HG03442 (cell line): ENCODE measurements around the gene BUB3.
"Not testable (repeated sequence)": the region's sequence is repeated elsewhere in the genome, so short reads cannot be mapped to it uniquely, and the experiment has no call there.

Source experiments
- ATAC-seq: cut with Tn5 transposase; IDR thresholded peaks from one replicate; pipeline ENCODE4 v1.9.1; 2021; ENCODE audit warnings: mild to moderate bottlenecking, moderate library complexity; ENCODE audit not compliant: unreplicated experiment

Gene BUB3

DNA sequence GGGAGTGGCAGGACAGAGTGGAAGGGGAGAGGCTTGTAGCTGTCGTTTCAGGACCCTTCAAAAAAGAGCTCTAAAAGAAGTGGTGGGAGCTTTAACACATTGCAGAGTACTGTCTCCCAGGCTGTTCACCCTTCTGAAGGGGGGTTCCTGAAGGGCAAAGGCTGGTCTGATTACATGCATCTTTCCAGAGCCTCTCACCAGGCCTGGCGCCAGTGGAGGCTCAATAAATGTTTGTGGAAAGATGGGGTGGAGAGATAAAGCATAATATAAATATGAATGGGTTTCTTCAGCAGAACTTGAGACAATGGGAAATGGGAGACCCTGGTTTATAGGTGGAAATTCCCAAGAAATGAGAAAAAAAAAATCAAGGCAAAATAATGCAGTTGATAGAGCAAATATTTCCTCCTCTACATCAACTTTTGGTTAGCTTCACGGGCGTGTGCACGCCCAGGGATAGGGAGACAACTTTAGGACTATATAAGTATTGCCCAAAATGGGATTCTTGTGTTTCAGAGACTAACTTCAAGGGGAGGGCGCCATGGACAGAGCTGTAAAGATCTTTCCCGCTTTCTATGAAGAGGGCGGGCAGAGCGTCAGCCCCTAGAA lies 613 bp upstream of the BUB3 start:
- ATAC-seq = no peak

DNA sequence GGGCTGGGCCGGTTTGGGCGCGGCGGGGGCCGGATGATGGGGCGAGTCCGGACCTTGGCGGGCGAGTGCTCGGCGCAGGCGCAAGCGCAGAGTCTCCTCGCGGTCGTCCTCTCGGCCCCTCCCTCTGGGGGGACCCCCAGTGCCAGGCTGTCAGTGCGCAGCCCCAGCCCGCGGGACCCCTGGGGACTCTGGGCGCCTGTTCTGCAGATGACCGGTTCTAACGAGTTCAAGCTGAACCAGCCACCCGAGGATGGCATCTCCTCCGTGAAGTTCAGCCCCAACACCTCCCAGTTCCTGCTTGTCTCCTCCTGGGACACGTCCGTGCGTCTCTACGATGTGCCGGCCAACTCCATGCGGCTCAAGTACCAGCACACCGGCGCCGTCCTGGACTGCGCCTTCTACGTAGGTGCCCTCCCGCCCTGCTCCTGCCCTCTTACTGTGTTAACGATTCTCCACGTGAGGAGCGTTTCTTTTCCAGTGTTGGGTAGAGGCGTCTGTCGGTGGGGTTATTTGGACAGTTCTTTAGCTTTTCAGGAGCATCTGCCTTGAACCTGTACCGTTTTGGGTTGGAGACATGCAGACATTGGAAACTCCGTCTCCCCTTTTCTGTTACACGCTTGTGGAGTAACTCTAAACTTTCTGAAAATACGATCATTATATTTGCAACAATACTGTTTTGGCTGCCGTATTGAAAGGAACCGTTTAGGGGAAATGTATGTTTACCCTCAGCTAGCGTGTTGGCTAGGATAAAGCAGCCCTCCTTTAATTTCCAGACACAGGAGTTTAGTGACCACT lies 706 bp downstream of the BUB3 start:
- peak; percentile 38 for ATAC-seq

DNA sequence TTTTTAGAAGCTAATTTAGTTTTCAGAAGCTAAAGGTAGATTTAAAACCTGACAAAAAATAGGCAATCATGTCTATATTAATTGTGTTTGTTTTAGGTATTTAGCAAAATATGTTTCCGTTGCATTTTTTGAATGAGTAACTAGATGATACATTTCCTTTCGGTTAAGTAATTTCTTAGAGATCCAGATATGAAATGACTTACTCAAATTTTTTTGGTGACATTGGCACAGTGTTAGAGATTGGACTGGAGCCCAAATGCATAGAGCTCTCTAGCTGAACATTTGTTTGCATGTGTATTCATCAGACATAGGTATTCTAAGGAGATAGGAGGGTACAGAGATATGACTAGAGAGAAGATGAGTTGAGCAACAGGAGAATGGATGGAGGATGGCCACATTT lies 1.9 kb downstream of the BUB3 start:
- no peak for ATAC-seq

DNA sequence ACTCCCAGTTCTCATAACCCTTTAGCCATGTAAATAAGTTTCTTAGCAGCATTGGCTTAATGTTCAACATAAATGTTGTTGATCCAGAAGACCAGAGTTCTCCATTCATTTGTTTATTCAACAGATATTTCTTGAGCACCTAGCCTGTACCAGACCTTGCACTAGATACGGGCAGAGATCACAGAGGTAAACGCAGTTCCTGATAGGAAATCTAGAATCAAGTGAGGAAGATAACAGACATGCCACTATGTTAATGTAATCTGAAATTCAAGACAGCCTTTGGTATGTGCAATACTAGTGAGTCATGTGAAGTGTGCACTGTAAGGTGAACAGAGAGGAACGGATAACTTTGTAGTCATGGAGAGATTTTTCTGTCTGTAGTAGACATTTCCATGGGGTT lies 3.0 kb downstream of the BUB3 start:
- no peak for ATAC-seq

DNA sequence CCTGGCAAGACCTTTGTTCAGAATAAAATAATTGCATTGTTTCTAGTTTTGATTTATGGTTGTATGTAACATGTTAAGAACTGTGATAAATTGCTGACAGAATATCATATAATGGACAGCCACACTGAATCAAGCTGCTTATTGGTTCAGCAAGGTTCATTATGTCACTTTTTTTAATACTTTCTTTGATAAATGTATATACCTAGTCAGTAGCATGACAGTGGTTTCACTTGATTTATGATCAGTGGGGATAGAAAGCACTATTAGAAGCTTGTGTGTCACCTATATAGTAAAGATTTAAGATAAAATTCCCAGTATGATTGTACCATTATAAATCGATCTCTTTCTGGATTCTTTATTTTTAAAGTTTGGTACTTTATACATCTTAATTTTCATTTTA lies 4.5 kb downstream of the BUB3 start:
- ATAC-seq = no peak

DNA sequence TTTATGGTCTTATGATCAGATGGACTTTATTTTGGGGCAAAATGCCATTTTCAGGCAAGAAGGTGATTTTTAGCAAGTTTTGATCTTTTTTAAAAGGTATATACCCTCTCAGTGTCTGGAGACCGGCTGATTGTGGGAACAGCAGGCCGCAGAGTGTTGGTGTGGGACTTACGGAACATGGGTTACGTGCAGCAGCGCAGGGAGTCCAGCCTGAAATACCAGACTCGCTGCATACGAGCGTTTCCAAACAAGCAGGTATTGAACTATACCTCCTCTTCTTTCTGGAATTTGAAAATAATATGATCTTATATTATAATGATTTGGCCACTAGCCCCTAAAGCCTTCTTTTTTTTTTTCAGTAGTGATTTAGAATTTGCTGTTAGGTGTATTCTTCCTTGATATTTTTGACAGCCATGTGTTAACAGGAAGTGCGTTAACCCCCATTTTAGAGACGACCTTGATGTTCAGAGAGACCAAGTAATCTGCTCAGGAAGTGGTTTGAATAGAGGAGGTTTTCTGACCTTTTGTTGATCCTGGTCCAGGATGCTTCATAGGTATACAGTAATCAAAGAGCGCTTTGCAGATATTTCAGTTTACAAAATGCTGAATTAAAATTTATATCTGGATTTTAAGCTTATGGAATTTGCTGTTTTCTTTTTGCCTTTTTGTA lies 6.2 kb downstream of the BUB3 start:
- no peak for ATAC-seq

DNA sequence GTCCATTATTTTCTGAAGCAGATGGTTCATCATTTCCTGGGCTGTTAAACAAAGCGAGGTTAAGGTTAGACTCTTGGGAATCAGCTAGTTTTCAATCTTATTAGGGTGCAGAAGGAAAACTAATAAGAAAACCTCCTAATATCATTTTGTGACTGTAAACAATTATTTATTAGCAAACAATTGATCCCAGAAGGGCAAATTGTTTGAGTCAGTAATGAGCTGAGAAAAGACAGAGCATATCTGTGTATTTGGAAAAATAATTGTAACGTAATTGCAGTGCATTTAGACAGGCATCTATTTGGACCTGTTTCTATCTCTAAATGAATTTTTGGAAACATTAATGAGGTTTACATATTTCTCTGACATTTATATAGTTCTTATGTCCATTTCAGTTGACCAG lies 10.1 kb downstream of the BUB3 start:
- ATAC-seq = no peak

DNA sequence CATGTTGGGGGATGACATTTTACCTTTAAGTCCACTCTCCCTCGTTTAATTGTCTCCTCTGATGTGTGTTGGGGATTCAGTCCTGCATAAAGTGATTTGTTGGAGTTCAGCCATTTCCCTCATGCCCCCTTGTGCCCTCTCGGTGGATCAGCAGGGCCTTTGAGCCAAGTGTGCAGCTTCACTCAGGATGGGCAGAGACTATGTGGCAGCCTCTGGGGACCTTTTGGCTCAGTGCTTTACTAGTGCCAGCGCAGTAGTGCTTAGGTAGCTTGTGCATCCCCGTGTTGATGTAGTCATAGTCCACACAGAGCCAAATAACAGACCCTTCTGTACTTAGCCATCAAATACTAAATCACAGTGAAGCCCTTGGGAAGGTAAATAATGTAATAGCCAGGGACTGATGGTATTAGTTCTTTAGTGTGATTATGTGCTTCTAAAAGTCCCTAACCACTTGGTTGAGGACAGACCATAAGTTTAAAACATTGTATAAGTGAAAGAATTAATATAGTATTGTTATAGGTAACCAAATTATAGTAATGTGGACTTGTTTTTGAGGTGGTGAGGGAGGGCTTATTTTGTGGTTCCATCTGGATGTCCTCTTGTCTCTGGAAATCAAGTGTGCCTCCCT lies 11.4 kb downstream of the BUB3 start:
- no peak for ATAC-seq

DNA sequence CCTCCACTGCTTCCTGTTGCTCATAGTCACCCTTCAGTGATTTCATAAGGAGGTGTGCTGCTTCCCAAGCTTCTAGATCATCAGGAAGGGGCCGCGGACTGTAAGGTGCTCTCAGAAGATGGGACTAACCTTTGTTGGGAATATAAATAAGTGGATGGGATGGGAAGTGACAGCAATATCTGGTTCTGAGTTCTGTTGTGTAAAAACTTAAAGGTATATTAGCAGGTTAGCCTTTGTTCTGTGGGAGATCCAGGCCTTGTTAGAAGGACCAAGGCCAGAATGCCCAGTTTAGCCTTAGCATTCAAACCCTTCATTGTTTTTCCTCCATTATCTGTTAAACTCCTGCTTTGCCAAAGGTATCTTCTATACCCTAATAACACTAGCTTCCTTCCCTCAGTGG lies 12.4 kb downstream of the BUB3 start:
- no peak for ATAC-seq

DNA sequence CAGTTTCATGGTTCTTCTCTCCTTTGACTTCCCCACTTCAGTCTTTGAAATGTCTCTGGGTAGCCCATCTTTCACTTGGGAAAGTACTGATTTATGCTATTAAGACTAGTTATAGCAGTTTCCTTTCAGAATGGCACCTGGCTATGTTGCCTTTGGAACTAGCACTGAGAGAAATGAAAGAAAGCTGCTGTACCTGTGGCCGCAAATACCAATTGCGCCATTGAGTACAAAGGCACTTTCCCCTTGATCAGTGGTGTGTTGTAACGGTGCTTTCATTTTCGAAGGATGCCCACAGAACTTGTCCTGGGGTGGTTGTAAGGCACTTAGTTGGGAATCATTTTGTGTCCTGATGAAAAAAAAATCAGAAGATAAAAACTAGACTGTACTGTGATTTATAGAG lies 16.8 kb downstream of the BUB3 start:
- ATAC-seq = no peak

DNA sequence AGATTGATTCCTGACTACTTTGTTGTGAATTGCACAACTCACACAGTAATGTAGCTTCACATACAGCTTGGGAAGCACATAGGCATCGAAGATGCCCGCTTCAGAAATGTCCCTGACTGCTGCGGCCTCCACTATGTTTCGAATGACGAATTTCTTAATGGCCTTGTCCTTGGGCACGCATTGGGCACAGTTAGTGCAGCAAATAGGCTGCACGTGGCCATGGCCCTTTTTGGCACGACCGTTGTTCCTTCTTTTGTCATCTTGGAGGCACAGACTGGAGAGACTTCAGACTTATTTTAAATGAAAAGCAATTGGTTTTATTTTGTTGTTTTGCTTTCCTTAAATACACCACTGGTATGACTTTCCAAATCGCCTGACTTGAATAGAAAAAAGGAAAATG lies 17.4 kb downstream of the BUB3 start:
- ATAC-seq = not testable (repeated sequence)

DNA sequence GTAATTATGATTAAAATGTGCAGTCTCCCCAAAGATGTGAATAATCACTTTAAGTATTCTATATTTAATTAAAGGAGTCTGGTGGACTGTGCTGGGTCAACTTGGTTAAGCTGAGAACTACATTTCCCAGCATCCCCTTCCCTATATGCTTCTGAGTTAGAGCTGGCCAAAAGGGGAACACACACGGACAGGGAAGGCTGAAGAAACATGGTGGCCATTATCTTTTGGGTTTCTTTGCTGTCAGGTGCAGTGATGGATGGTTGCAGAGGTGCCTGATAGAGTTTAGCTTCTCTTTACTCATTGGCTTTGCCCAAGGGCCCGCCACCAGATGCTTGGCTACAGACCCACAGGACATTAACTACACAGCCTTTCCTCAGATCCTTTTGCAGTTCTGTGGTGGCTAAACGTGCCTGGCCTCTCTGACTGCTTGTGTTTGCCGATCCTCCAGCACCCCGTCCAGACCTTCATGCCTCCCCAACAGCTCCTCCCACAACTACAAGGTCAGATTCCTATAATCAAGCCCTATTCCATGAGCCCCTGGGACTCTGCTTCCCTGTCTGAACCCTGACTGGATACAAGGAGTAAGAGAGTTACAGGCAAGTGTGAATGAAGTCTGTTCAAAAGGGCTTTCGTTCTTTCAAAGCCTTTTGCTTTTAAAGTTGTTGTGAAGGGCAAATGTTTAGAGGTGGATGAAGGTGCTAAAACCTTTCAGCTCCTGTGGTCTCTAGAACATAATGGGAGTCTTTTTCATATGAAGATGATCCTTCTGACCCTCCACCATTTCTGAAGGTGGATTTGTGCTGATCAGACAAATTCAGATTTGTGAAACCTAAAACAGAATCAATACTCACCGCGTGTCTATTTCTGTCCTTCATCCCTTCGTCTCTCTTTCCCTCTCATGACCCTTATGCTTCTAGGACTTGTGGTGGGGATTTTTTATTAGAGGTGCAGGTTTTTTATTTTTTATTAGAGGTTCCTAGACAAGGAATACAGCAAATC lies 21.5 kb downstream of the BUB3 start:
- ATAC-seq = no peak

DNA sequence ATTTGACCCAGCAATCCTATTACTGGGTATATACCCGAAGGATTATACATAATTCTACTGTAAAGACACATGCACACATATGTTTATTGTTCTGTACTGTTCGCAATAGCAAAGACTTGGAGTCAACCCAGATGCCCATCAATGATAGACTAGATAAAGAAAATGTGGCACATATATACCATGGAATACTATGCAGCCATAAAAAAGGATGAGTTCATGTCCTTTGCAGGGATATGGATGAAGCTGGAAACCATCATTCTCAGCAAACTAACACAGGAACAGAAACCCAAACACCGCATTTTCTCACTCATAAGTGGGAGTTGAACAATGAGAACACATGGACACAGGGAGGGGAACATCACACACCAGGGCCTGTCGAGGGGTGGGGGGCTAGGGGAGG lies 24.2 kb downstream of the BUB3 start:
- not testable (repeated sequence) for ATAC-seq

DNA sequence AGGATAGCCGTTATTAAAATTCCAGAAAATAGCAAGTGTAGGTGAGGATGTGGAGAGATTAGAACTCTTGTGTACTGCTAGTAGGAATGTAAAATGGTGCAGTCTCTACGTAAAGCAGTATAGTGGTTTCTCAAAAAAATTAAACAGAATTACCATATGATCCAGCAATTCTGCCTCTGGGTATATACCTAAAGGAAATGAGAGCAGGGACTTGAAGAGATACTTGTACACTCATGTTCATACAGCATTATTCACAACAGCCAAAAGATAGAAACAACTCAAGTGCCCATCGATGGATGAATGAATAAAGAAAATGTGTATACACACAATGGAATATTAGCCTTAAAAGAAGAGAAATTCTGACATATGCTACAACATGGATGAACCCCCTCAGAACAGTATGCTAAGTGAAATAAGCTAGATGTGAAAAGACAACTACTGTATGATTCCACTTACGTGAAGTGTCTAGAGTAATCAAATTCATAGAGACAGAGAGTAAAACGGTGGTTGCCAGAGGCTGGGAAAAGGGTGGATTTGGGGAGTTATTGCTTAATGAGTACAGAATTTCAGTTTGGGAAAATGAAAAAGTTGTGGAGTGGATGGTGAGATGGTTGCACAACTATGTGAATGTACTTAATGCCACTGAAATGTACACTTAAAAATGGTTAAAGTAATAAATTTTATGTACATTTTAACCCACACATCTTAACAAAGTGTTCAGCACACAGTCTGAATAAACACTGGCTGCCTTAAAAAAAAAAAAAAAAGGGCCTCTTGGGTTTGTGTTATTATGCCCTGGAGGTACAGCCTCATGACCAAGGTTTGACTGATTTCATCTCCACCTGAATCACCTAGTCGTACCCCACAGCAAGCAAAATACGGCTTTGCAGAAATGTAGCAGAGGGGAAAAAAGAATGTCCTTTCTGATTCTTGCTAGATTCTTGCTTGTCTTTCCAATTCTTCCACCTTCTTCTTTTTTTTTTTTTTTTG lies 26.2 kb downstream of the BUB3 start:
- ATAC-seq = no peak

DNA sequence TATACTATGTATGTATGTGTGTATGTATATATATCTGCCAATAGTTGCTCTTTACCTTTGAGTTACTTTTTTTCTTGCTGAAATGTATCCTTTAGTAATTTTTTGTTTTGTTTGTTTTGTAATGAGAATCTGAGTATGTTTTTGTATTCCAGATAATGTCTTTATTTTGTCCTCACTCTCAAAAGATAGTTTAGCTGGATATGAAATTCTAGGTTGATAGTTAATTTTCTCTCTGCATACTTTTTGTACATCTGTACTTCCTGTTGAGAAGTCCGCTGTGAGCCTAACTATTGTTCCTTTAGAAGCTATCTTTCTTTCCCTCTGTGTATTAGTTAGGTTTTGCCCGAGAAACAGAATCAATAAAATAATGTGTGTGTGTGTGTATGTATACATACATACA lies 29.5 kb downstream of the BUB3 start:
- no peak for ATAC-seq

DNA sequence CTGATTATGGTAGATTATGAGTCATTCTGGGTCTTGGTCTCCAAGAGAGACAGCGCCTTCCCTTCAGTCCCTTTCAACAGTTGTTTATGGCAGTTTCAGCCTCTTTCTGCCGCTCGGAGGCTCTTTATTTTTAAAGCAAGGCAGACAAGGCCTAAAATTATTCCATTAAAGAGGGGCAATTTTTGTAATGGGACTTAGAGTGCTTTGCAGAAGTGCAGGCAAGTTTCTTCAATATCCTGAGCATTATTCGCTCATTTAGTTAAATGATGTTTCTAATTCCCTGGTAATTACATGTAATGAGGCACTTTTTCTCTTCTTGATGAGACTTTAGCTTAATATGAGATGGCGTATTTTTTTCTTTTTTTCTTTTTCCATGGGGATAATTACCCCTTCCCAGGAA lies 33.6 kb downstream of the BUB3 start:
- no peak for ATAC-seq

DNA sequence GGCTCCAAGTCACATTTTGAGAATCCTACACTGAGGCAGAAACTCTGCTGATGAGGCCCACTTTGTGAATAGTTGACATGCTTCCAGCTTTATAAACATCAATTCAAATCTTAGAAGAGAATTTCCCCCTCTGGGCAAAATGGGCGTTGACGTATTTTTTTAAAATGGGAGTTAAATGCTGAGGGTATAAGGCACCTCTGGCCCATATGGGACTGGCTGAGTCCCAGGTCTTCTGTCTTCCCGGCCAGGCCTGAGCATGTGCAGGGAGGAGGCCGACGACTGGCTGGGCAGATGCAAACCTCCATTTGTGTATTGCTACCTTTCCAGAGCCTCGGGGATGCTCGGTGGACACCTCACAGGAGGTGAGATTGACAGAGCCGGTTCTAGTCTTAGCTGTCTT lies 37.7 kb downstream of the BUB3 start:
- ATAC-seq = no peak

DNA sequence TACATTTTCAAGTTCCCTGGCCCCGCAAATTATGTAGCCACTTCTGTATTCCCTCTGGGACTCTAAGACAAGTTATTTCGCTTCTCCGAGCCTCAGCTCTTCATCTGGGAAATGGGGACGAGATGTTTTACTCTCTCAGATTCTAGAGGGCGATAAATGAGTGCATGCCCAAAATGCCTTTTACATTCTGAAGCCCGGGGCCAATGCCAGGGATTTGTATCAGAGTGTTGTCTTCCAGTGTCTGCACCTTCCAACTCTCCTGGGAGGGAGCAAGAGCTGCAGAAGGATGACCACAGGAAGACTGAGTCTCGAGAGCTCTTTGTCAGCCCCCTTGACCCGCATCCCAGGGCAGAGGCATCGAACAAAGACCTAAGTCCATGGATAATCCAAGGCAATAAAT lies 39.9 kb downstream of the BUB3 start:
- no peak for ATAC-seq

DNA sequence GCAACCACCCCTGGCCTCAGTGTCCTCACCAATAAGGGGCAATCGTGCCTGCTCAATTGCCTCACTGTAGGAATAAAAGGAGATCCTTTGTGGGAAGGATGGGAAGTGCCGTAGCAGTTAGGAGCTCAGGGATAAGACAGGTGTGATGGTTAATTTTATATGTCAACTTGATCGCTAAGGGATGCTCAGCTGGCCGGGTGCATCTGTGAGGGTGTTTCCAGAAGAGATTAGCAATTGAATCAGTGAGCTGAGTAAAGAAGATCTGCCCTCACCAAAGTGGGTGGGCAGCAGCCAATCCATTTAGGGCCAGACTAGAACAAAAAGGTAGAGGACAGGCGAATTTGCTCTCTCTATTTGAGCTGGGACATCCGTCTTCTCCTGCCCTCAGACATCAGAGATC lies 46.3 kb downstream of the BUB3 start:
- ATAC-seq = no peak
